ENCODE measurements around the gene LYPLAL1. TPM values are rescaled to one million over a fixed set of nuclear protein-coding genes. Genes with fewer than 3 reads are reported as not detected.
A peak's percentile ranks its signal among the peaks of the same experiment; 100 is the strongest.

LYPLAL1 gene
- total RNA-seq, 1 experiment from 2014 or later: 57.6 TPM

GRCh38 chr1:219128957-219129356 is 44.7 kb upstream of the LYPLAL1 start:
- intact Hi-C loops (cut with micrococcal nuclease; ENCODE audit: unreplicated experiment): no loop called here
- no peaks in the 10 kb centered on the region for H3K36me3 Mint-ChIP-seq (ENCODE audit: insufficient read depth, unreplicated experiment)
- CTCF ChIA-PET: no interaction called here
- H3K4me1 Mint-ChIP-seq (ENCODE audit: low read depth, unreplicated experiment): peaks cover 20% of the 10 kb centered on the region
- H3K27me3 Mint-ChIP-seq (ENCODE audit: unreplicated experiment): no peaks in the 10 kb centered on the region
- H3K4me3 Mint-ChIP-seq (ENCODE audit: low read depth, unreplicated experiment): no peak overlapping the region
- no peak for DNase-seq
- TF ChIP-seq, protein P1, sequence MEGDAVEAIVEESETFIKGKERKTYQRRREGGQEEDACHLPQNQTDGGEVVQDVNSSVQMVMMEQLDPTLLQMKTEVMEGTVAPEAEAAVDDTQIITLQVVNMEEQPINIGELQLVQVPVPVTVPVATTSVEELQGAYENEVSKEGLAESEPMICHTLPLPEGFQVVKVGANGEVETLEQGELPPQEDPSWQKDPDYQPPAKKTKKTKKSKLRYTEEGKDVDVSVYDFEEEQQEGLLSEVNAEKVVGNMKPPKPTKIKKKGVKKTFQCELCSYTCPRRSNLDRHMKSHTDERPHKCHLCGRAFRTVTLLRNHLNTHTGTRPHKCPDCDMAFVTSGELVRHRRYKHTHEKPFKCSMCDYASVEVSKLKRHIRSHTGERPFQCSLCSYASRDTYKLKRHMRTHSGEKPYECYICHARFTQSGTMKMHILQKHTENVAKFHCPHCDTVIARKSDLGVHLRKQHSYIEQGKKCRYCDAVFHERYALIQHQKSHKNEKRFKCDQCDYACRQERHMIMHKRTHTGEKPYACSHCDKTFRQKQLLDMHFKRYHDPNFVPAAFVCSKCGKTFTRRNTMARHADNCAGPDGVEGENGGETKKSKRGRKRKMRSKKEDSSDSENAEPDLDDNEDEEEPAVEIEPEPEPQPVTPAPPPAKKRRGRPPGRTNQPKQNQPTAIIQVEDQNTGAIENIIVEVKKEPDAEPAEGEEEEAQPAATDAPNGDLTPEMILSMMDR (IDR thresholded peaks at IDR 0.05; ENCODE audit: unreplicated experiment): no peak
- no peaks in the 10 kb centered on the region for H3K9me3 Mint-ChIP-seq (ENCODE audit: low read depth, unreplicated experiment)
- no peak overlapping the region for H3K27ac Mint-ChIP-seq (ENCODE audit: unreplicated experiment)
- BruUV-seq (replicated peaks): no TSS peak

- Mint-ChIP-seq H3K9me3 (ENCODE audit: low read depth, unreplicated experiment) (no peaks in the 10 kb centered on the region), H3K4me3 (ENCODE audit: low read depth, unreplicated experiment) (no peak overlapping the region), H3K27me3 (ENCODE audit: unreplicated experiment) (no peaks in the 10 kb centered on the region), H3K36me3 (ENCODE audit: insufficient read depth, unreplicated experiment) (no peaks in the 10 kb centered on the region), H3K4me1 (ENCODE audit: low read depth, unreplicated experiment) (peaks cover 20% of the 10 kb centered on the region), H3K27ac (ENCODE audit: unreplicated experiment) (peak overlapping the region; percentile 52)
- intact Hi-C loops (cut with micrococcal nuclease; ENCODE audit: unreplicated experiment): no loop called here
- BruUV-seq (replicated peaks): no TSS peak
- no peak for DNase-seq
- TF ChIP-seq, protein P1 (IDR thresholded peaks at IDR 0.05; ENCODE audit: unreplicated experiment): no peak
- CTCF ChIA-PET: no interaction called here
Observed at GRCh38 chr1:219130366-219130935, 43.2 kb upstream of the LYPLAL1 start.

DNA sequence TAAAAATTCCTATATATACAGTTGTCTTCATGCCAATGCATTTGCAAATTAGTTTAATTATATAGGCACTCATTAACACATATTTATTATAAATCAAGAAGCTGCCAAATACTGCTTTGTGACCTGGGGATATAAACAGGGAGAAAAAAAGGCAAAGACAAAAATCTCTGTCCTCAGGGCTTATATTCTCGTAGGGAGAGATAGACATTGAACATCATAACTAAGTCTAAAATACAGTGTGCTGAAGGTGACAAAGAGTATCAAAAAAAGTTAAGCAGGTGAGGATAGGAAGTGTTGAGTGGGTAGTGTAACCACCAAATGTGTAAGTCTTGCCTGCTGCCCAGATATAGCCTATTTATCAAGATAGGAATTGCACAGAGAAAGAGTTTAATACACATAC is 40.7 kb upstream of the LYPLAL1 start:
- CTCF ChIA-PET: no interaction called here

DNA sequence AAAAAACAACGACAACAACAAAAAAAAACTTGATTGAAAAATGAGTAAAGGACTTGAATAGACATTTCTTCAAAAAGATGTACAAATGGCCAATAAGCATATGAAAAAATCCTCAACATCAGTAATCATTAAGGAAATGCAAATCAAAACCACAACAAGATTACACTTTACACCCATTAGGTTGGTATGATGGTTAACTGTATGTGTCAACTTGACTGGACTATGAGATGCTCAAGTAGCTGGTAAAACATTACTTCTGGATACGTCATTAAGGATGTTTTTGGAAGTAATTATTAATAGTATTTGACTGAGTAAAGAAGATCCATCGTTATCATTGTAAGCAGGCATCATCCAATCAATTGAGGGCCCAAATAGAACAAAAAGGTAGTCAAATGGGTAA is 34.9 kb upstream of the LYPLAL1 start:
- H3K4me1 Mint-ChIP-seq (ENCODE audit: low read depth, unreplicated experiment): no peaks in the 10 kb centered on the region
- H3K4me3 Mint-ChIP-seq (ENCODE audit: low read depth, unreplicated experiment): no peak overlapping the region
- no peak overlapping the region for H3K27ac Mint-ChIP-seq (ENCODE audit: unreplicated experiment)
- H3K27me3 Mint-ChIP-seq (ENCODE audit: unreplicated experiment): no peaks in the 10 kb centered on the region
- DNase-seq: no peak
- TF ChIP-seq, protein P1 (IDR thresholded peaks at IDR 0.05; ENCODE audit: unreplicated experiment): no peak
- intact Hi-C loops (cut with micrococcal nuclease; ENCODE audit: unreplicated experiment): no loop called here
- CTCF ChIA-PET: no interaction called here
- no peaks in the 10 kb centered on the region for H3K36me3 Mint-ChIP-seq (ENCODE audit: insufficient read depth, unreplicated experiment)
- peaks cover 3% of the 10 kb centered on the region for H3K9me3 Mint-ChIP-seq (ENCODE audit: low read depth, unreplicated experiment)
- BruUV-seq (replicated peaks): no TSS peak

More for the DNA sequence above, 40.7 kb upstream of the LYPLAL1 start:
- Mint-ChIP-seq H3K36me3 (ENCODE audit: insufficient read depth, unreplicated experiment) (no peaks in the 10 kb centered on the region), H3K4me3 (ENCODE audit: low read depth, unreplicated experiment) (no peak overlapping the region), H3K4me1 (ENCODE audit: low read depth, unreplicated experiment) (peaks cover 20% of the 10 kb centered on the region), H3K27ac (ENCODE audit: unreplicated experiment) (no peak overlapping the region), H3K9me3 (ENCODE audit: low read depth, unreplicated experiment) (peaks cover 3% of the 10 kb centered on the region), H3K27me3 (ENCODE audit: unreplicated experiment) (no peaks in the 10 kb centered on the region)
- intact Hi-C loops (cut with micrococcal nuclease; ENCODE audit: unreplicated experiment): no loop called here
- BruUV-seq (replicated peaks): no TSS peak
- TF ChIP-seq, protein P1 (IDR thresholded peaks at IDR 0.05; ENCODE audit: unreplicated experiment): no peak
- DNase-seq: no peak

Data from Calu3 (cell line).